HG03135 (cell line): ENCODE measurements around the gene SECTM1.

Experiments used
- ATAC-seq: cut with Tn5 transposase; IDR thresholded peaks from one replicate; pipeline ENCODE4 v1.9.1; 2021; ENCODE audit warnings: mild to moderate bottlenecking, moderate library complexity; ENCODE audit not compliant: unreplicated experiment

SECTM1 gene

DNA sequence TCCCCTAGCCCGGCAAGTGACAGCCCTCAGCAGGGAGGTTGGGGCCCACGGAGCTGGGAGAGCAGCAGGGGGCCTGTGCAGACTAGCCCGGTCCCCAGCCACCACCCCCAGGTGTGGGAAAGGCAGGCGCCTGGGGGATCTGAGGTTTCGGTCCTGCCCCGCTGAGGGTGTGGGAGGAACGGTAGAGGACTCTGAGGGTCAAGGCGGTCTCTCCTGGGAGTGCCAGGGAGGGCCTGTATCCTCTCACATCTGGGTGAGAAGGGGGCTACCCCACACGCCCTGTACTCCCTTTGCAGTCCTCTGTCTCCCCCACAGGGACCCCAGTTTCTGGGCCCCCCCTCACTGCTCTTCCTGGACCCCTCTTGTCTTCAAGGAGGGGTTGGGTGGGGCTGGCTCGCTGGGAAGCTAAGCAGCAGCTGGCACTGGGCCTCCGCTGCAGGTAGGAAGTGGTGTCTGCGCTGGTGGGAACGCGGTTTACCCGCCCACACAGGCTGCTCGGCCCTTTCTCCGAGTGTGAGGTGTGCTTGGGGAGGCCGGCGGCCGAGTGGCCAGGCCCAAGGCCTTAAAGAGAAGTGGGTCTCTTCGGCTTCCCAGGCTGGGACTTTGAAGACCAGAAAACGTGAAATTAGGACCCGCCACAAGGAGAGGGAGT lies 31.5 kb downstream of the SECTM1 start:
- ATAC-seq: no peak

DNA sequence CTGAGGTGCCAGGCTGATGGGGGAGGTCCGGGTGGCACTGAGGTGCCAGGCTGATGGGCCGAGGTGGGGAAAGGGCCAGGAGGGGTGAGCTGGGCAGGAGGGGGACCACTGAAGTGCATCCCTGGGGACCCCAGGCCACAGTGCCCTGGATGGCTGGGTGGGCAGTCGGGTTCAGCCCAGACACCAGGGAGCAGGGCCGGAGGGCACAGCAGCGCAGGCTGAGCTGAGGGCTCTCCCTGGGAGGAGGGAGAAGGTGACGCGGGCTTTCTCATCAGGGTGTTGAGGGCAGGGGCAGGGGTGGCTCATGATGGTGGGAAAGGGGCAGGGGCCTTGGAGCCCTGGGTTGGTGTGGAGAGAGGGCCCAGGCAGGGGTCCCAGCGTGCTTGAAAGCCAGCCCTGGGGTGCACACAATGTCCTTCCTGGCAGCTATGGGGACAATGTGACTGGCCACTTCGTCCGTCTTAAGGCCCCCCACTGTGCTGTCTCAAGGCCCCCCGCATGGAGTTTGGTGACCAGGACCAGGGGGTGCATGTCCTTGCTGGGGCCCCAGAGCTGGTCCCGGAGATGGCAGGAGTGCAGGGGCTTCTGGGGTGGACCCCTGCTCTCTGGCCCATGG lies 32.2 kb downstream of the SECTM1 start:
- ATAC-seq: no peak

DNA sequence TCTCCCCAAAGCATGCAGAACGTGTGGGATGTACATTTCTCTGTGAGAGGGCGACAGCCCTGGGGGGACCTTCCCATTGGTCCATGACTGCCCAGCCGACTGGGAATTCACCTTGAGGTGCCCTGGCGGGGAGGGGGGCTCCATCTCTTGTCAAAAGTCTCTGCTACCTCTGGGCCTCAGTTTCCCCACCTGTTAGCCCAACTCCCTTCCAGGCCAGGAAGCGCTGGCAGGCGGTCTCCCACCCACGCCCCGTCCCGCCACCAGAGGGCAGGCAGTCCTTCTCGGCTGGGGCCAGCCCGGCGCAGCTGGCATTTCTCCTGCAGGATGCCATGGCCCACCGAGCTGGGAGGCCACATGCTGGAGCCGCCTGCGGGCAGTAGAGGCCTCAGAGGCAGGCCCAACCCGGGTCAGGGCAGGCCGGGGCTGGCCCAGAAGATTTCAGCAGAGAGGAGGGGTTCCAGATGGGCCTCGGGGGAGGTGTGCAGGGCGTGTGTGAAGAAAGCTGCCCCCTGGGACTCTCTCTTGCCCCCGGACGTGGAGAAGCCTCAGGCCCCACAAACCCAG lies 32.8 kb downstream of the SECTM1 start:
- no peak for ATAC-seq

DNA sequence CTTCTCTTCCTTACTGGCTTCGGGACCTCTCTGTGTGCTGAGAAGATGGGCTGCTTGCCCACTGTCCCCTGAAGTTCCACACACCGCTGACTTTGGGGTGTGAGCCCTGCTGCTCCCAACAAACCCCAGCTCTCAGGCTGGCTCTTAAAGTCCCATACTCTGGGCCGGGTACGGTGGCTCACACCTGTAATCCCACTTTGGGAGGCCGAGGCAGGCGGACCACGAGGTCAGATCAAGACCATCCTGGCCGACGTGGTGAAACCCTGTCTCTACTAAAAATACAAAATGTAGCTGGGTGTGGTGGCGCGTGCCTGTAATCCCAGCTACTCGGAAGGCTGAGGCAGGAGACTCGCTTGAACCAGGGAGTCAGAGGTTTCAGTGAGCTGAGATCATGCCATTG lies 33.3 kb downstream of the SECTM1 start:
- ATAC-seq: no peak

DNA sequence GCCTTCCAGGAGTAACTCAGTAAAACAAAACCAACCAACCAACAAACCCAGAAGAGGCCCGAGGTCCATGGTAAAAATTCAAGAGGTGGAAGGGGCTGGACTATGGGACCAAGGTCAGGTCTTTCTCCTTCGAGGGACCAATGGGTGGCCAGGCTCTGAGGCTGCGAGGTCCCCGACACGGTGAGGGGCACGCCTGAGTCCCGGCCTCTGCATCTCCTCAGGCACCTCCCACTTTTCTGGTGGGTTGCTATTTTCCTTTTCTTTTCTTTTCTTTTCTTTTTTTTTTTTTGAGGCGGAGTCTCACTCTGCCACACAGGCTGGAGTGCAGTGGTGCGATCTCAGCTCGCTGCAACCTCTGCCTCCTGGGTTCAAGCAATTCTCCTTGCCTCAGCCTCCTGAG lies 34.1 kb downstream of the SECTM1 start:
- ATAC-seq: no peak

DNA sequence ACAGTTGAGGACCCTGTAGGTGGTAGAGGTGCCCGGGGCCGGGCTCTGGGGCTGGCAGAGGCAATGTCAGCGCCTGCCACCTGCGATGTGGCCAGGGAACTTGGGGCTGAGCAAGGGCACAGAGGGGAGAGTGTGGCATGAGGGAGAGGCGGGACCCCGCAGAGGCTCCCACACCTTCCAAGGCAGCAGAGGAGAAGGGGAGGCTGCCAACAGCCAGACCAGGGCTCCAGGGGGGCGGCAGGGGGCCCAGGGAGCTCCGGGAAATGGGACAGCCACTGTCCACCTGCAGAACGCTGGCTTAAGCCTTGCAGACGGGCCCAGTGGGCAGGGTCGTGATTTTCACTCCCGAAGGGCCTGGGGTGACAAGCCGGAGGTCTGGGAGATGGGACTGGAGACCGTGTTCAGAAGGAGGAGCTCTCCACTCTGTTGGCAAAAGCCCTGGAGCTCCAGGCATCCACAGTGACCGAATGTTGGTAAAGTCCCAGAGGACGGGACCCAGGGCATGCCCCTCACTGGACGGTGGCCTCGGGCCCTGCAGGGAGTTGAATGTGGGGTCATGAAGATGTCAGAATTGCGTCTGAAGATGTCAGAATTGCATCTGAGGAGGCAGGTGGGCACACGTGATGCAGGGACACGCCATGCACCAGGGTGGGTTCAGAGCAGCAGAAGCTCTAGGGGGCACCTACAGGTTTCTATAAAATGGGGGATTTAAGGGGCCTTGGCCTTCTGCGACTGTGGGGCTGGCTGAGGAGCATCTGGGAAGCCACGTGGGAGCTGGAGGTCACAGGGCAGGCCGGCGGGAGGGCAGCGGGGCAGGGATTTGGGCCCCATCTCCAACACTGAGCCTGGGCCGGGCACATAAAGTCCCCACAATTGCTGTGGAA lies 34.8 kb downstream of the SECTM1 start:
- no peak for ATAC-seq

DNA sequence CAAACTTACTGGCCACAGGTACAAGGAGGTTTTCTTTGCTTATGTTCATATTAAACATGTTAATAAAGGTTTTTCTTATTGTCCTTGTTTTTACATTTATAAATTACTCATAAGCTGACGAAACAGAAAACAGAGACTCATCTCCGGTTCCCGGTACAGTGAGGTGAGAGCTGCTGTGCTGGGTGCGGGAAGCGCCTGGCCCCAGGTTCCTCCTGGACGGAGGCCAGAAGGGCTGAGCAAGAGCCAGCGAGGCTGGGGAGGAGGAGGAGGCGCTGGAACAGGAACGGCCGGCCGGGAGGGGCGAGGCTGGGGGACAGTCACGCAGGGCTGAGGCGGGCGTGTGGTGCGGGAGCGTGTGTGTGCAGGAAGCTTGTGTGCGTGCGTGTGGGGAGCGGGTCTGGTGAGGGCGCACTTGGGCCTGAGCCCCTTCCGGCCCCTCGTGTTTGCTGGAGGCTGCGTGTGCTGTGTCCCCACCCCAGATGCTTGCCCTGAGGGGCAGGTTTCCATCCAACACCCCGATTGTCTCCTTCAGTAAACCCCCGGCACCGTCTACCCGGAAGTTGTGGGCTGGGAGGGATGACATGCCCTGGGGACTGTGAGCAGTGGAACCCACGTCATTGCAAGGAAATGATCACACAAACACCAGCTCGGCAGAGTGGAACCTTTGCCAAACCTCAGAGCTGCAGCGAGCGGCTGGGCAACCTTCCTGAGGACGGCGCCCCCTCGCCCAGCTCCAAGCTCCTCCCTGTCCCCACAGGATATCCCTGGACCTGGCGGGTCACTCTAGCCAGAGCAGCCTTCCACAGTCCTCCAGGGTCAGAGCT lies 35.6 kb downstream of the SECTM1 start:
- ATAC-seq: peak; percentile 49

DNA sequence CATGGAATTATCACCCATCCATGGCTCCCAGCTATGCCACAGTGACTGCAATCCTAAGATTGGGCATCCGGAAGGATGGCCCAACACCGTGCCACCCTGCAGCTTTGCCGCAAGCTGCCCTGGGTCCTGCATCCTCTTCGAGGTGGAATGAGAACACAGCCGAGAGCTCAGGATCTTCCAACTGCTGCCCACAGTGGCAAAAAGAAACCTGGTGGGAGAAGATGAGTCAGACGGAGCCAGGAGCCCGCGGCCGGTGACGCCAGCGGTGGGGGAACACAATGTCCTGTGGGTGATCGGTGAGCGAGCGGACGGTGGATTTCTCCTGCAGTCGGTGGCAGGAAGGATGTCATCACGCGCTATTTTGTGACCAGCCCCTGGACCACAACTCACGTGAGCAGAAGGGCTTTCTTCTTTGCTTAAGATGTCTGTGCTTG lies 36.3 kb downstream of the SECTM1 start:
- ATAC-seq: no peak

DNA sequence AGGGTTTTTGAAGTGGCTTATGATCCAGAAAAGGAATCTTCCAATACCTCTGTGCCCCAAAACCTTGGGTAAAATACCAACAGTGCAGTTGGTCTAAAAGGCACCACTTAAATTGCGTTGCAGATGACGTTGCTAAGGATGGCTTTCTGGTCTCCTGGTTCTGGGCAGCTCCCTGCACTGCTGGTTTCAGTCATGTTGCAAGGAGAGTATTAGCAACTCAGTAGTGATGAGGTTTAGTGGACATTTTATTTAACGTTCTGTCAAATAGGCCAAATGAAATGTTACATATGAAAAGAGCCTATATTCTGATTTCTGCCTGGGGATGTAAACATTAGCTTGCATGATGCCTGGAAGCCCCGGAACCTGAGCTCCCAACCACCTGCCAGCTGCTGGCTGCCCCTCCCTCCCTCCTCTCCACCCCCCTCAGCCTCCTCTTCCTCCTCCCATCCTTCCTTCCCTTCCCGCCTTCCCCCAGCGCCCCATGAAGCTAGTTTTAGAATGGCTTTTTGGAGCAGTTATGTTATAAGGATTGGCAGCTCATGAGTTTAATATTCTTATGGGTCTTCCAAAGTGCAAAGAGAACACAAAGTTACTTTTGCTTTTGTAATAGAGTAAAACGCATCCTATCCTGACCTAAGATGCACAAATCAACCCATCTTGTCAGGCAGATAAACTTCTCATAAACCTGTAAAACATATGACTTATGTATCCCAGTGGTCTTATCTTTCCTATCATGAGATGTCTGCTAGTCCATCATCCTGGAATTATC lies 36.9 kb downstream of the SECTM1 start:
- no peak for ATAC-seq

DNA sequence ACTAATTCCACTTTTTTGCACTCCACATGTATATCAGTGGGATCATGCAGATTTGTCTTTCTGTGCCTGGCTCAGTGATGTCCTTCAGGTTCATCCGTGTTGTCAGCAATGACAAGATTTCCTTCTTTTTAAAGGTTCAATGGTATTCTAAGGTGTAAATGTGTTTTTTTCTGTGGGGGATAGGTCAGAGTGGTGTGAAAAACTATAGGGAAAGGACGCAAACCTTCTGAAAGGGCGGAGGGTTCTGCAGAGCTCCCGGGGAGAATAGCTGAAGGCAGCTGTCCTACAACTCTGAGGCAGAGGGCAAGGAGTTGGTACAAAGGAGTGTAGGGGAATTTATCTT lies 38.1 kb downstream of the SECTM1 start:
- no peak for ATAC-seq

DNA sequence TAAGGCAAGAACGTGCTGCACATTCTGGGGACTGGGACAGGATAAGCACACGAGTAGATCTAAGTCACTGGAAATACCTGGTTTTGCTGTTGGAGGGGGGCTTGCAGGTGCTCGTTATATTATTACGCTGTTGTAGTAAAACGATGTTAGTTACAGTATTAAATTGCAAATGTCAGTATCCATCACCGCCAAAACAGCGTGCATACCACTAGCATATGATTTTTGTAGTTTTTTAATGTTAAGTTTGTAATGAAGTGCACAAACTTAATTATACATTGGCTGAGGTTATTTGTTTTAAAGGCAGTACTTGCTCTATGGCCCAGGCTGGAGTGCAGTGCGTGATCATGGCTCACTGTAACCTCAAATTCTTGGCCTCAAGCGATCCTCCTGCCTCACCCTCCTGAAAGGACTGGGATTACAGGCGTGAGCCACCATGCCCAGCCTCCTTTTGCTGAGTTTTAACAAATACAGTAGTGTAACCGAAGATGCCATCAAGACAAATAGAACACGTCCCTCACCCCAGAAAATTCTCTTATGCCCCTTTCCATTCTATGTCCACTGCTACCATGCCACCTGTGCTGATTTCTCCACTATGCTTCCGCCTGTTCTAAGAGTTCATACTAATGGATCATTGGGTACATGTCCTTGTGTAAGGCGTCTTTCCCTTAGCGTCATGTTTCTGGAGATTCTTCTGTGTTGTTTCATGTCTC lies 39.3 kb downstream of the SECTM1 start:
- ATAC-seq: no peak

DNA sequence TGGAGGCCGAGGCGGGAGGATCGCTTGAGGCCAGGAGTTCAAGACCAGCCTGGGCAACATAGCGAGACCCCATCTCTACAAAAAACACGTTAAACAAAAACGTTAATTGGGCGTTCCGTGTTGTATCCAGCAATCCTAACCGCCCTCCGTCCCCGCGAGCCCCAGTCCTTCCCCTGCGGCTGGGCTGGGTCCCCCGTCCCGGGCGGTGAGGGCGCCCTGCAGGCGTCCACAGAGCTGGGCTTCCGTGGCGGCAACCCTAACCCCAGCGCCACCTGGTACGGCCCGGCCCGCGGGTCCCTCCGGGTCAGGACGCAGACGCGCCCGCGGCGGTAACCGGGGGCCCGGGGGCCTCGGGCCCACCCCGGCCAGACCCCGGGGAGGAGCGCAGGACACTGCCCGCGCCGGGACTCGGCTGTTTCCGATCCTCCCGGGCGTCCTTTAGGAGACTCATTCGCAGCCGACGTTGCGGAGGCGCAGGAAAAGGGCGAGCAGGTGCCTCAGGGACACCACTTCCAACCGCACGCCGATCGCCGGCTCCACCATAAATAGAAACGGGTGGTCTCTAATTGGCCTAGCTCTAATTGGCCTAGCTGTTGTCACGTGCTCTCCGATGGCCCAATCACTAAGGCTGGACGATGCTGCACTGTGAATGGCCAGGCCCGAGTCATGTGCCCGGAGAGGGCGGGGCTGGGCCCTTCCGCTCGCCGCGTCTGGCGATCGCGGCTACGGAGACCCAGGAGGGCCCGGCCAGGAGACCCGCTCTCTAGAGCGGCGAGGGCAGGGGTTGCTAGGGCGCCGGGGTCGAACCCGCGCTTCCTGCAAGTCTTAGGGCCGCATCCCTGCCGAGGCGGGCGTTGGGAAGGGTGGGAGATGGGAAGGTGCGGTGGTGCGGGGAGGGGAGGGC lies 41.1 kb downstream of the SECTM1 start:
- peak; percentile 95 for ATAC-seq

DNA sequence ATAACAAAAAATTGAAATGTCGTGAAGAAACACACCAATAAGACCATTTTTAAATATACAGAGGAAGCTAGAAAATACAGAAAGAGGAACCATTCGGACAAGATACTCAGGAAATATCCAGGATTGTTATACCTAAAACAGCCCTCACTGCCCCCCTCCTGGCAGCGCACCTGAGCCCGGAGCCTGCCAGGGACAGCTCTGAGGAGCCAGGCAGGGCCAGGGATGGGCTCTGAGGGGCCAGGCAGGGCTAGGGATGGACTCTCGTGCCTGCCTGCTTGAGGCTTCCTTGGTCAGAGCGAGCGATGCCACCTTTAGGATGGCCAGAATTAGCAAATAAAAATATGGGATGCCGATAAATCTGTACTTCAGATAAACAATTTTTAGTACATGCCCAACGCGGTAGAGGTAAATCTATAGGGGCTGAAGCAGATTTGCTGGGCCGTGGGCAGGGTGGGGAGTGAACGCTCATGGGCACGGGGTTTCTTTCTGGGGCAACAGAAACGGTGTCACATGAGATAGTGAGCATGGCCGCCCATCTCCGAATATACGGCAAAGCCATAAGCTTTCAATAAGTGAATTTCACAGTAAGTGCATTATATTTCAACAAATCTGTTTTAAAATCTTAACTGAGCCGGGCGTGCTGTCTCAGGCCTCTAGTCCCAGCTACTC lies 41.9 kb downstream of the SECTM1 start:
- no peak for ATAC-seq

DNA sequence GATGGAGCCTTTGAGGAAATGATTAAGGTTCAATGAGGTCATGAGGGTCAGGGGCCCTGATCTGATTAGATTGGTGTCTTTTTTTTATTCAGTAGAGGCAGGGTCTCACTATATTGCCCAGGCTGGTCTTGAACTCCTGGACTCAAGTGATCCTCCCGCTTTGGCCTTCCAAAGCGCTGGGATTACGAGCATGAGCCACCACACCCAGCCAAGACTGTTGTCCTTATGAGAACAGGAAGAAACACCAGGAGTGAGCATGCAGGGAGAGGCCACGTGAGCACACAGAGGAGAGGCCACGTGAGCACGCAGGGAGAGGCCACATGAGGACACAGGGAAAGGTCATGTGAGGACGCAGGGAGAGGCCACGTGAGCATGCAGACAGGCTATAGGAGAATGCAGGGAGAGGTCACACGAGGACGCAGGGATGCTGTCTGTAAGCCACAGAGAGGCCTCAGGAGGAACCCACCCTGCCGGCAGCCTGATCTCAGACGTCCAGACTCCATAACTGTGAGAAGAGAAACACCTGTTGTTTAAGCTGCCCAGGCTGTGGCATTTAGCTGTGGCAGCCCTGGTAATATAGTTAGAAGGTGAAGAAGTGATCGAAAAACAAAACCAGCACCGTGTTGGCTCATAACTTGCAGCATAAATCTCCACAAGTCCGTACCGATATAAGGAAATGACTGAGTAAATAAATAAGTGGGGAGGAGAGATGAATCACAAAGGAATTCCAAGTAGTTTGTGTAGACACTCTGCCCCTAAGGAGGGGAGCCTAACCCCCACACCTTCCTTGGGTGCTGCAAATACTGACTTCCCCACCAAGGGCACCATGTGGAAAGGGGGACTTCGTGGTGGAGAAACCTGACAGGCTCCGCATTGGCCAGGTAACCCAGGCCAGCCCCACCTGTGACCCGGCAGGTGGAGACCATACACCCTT lies 45.4 kb downstream of the SECTM1 start:
- ATAC-seq: no peak

DNA sequence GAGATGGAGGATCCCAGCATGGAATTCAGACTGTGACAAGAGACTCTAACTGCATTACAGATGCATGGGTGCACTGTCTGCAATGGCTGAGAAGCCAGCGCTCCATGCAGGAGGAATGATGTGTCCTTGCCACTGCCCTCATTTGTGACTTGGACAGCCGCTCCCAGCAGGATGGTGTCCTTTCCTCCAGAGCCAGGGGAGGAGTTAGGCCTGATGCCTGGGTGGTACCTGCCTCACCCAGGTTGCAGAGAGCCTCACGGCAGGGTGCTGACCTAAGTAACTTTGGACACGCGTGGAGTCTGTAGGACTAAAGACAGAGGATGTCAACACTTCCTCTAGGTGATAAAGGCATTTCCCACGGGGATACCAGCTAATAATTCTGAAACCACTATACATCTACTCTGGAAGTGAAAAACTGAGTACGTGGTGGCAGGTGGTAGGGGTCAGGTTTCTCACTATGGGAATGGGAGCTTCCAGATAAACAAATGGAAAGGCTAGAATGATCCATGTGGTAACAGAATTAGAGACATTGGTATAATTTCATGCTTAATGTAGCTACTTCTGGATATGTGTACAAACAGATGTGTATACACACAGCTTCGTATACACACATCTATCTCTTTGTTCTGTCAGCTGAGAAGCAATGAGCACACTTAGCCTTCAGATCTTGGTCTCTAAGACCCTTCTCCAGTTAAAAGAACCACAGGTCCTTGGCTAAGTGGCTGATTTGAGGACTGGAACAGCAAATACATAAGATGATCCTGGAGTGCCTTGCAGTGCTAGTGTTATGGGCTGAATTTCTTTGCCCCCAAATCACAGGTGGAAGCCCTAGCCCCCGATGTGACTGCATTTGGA lies 46.3 kb downstream of the SECTM1 start:
- no peak for ATAC-seq

DNA sequence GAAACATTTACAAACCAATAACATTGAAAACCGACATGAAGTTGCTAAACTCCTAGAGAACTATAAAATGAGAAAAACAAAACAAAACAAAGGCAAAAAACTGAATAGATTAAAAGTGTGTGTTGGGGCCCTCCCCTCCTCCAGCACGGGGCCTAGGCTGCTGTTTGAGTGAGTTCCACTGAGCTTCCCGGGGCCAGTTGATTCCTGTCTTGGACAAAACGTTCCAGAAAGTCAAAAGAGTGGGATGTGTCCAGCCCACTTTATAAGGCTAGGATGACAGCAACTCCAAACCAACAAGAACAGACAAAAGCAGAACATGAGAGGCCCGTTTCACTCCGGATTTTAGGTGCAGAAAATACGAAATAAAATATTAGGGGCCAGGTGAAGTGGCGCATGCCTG lies 48.4 kb downstream of the SECTM1 start:
- ATAC-seq: no peak
